ENCODE results near the gene BEAN1.

The BEAN1 gene

GRCh38 chr16:66427036-66427860 lies at the start of gene BEAN1:
Gene BEAN1 (plus strand): TSS chr16:66427295. CDS start chr16:66437677, 10,382 bp downstream.
- no peak for DNase-seq (ENCODE audit: low read depth in 2 of 2)

GRCh38 chr16:66377324-66377723 lies 49.8 kb upstream of the BEAN1 start:
- DNase-seq (ENCODE audit: low read depth in 2 of 2): no peak

GRCh38 chr16:66378741-66379570 lies 48.1 kb upstream of the BEAN1 start:
- DNase-seq (ENCODE audit: low read depth in 2 of 2): no peak

- no peak for DNase-seq (ENCODE audit: low read depth in 2 of 2)
Observed at GRCh38 chr16:66379571-66379941, 47.5 kb upstream of the BEAN1 start.

GRCh38 chr16:66380421-66380820 lies 46.7 kb upstream of the BEAN1 start:
- DNase-seq (ENCODE audit: low read depth in 2 of 2): no peak

- DNase-seq (ENCODE audit: low read depth in 2 of 2): no peak
Observed at GRCh38 chr16:66381585-66382170, 45.4 kb upstream of the BEAN1 start.

GRCh38 chr16:66382171-66382965 lies 44.7 kb upstream of the BEAN1 start:
- DNase-seq (ENCODE audit: low read depth in 2 of 2): no peak

- no peak for DNase-seq (ENCODE audit: low read depth in 2 of 2)
Observed at GRCh38 chr16:66382966-66383299, 44.2 kb upstream of the BEAN1 start.

- DNase-seq (ENCODE audit: low read depth in 2 of 2): no peak
Observed at GRCh38 chr16:66383551-66383950, 43.5 kb upstream of the BEAN1 start.

- DNase-seq (ENCODE audit: low read depth in 2 of 2): no peak
Observed at GRCh38 chr16:66385415-66385814, 41.7 kb upstream of the BEAN1 start.

GRCh38 chr16:66386629-66387622 lies 40.2 kb upstream of the BEAN1 start:
- no peak for DNase-seq (ENCODE audit: low read depth in 2 of 2)

GRCh38 chr16:66387817-66388332 lies 39.2 kb upstream of the BEAN1 start:
- DNase-seq (ENCODE audit: low read depth in 2 of 2): no peak

- DNase-seq (ENCODE audit: low read depth in 2 of 2): no peak
Observed at GRCh38 chr16:66388350-66389139, 38.5 kb upstream of the BEAN1 start.

- DNase-seq (ENCODE audit: low read depth in 2 of 2): no peak
Observed at GRCh38 chr16:66389256-66390176, 37.6 kb upstream of the BEAN1 start.

- no peak for DNase-seq (ENCODE audit: low read depth in 2 of 2)
Observed at GRCh38 chr16:66390346-66391108, 36.6 kb upstream of the BEAN1 start.

GRCh38 chr16:66391726-66392670 lies 35.1 kb upstream of the BEAN1 start:
- DNase-seq (ENCODE audit: low read depth in 2 of 2): no peak
